AG09309 (cell line): ENCODE measurements around the gene ENTHD1.
"Not testable (repeated sequence)": the region's sequence is repeated elsewhere in the genome, so short reads cannot be mapped to it uniquely, and the experiment has no call there.

ENCODE experiments used
- DNase-seq: peaks from one replicate; pipeline ENCODE4 v3.0.0-alpha.2; 2010; ENCODE audit warnings: low read depth
- H3K4me3 ChIP-seq: 2 replicates; pipeline ENCODE4 v1.5.1; 2011; ENCODE audit warnings: mild to moderate bottlenecking, low read depth, low read length, moderate library complexity; ENCODE audit not compliant: control insufficient read depth
- CTCF ChIP-seq: IDR thresholded peaks from 2 replicates; pipeline ENCODE4 v1.5.1; 2011; ENCODE audit warnings: mild to moderate bottlenecking, low read depth, low read length, inconsistent platforms; ENCODE audit not compliant: insufficient read depth, control insufficient read depth; ENCODE audit errors: missing control alignments

Gene ENTHD1

GRCh38 chr22:39908737-39909136 lies 15.2 kb upstream of the ENTHD1 start:
- DNase-seq: no peak
- H3K4me3 ChIP-seq: no peak overlapping the region
- no peak for TF ChIP-seq CTCF

GRCh38 chr22:39908136-39908535 lies 14.6 kb upstream of the ENTHD1 start:
- no peak for TF ChIP-seq CTCF

GRCh38 chr22:39907605-39908097 lies 14.1 kb upstream of the ENTHD1 start:
- no peak overlapping the region for H3K4me3 ChIP-seq
- TF ChIP-seq CTCF: no peak
- DNase-seq: no peak

More at GRCh38 chr22:39908136-39908535, 14.6 kb upstream of the ENTHD1 start:
- DNase-seq: no peak
- H3K4me3 ChIP-seq: no peak overlapping the region

GRCh38 chr22:39907047-39907446 lies 13.5 kb upstream of the ENTHD1 start:
- no peak for DNase-seq
- H3K4me3 ChIP-seq: no peak overlapping the region
- no peak for TF ChIP-seq CTCF

- no peak overlapping the region for H3K4me3 ChIP-seq
- TF ChIP-seq CTCF: no peak
- DNase-seq: no peak
Observed at GRCh38 chr22:39906207-39906606, 12.6 kb upstream of the ENTHD1 start.

GRCh38 chr22:39905687-39906086 lies 12.1 kb upstream of the ENTHD1 start:
- no peak for DNase-seq
- TF ChIP-seq CTCF: no peak
- H3K4me3 ChIP-seq: no peak overlapping the region

GRCh38 chr22:39904862-39905261 lies 11.3 kb upstream of the ENTHD1 start:
- TF ChIP-seq CTCF: no peak
- no peak for DNase-seq
- H3K4me3 ChIP-seq: no peak overlapping the region

GRCh38 chr22:39904024-39904423 lies 10.5 kb upstream of the ENTHD1 start:
- DNase-seq: not testable (repeated sequence)

More at GRCh38 chr22:39904024-39904423, 10.5 kb upstream of the ENTHD1 start:
- H3K4me3 ChIP-seq: not testable (repeated sequence)
